Kidney glomerular epithelial cell (primary cell): Measurements from ENCODE around the gene GPC6.

Source experiments
- DNase-seq: peaks from one replicate; lab custom pipeline; 2025; lab: John Stamatoyannopoulos, UW

The GPC6 gene

DNA sequence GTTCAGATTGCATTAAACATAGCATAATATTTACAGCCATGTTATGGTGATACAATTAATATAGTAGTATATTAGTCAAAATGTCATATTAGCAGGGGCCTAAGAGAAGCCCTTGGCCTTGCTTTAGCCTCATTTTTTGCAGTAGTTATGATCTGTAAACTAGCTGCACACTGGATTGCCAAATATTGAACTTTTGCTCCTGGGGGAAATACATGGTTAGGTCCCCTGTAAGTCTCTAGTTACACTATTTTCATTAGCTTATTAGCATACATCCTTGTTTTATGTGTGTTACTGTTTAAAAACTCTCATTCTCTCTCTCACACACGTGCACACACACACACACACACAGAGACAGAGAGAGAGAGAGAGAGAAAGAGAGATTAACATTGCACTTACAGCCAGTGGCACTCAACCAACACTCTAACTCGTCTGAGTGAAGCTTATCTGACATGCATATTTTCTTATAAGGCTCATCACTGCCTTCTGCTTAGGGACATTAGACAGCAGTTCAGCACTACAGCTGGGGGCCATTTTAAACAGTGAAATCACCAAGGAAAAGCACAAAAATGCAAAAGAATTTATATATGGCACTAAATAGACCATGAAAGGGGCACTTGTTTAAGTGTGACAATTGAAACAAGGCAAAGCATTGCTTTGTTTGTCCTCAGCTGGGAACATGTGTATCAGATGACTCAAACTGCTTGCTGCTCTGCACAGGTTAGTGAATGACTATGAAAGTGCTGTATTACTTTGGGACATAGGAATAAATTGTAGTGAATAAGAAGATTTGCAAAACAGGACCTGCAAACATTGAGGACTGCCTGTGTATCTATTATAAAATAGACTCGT, 278.7 kb downstream of the GPC6 start:
- DNase-seq: no peak

DNA sequence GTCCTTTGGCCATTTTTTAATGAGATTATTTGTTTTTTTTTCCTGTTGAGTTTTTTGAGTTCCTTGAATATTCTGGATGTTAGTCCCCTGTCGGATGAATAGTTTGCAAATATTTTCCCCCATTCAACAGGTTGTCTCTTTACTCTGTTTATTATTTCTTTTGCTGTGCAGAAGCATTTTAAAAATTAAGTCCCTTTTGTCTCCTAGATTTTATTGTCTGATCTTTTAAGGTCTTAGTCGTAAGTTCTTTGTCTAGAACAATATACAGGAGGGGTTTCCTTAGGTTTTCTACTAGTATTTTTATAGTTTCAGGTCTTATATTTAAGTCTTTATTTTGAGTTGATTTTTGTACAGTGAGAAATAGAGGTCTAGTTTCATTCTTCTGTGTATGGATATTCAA, 284.4 kb downstream of the GPC6 start:
- DNase-seq: no peak

DNA sequence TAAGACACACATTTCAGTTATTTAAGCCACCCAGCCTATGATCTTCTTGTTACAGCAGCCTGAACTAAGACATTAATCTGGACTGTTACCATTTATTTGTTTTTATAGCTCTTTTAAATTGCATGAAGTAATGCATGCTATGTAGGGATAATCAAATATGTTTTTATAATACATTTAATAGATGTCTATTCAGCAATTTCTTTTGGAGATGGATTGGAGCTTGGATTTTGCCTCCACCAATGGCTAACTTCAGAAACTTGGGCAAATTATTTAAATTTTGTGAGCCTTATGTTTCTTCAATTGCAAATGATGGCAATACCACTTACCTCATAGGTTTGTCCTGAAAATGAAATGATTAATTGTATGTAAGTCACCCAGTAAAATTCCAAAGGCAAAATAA, 288.7 kb downstream of the GPC6 start:
- DNase-seq: no peak

GRCh38 chr13:93517658-93518057, 291.1 kb downstream of the GPC6 start:
- no peak for DNase-seq

DNA sequence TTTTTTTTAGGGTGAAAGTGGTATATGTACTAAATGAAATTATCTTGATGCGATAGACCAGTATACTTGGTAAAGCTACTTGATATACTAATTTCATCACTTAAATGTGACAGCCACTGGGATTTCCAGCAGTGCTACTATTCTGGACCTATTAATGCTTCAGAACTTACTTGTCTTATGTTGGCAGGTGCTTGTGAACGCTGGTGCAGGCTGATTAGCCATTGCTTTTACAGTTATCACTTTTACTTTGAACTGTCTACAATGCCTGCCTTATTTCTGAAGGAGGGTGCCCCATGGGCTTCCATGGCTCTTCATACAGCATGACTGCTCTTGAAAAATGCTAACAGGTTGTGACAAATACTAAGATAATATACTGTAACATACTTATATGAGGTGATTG, 294.7 kb downstream of the GPC6 start:
- DNase-seq: no peak

DNA sequence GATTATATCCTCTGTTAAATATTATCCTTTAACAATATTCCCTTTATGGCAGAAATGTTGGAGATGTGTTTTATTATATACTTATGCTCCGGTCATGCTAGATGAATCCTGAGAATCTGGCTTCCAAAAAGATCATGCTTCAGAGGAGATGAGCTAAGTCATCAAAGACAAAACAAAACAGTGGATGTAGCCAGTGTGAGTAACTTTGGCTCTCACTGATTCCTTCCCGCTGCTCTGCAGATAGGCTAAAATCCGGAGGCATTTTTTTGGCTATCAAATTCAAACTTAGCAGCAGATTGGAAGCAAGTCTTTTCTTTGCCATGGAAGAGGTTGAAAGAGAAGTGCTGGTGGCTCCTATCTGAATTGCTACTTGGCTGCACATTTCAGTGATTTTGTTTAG, 295.9 kb downstream of the GPC6 start:
- peak; percentile 61 for DNase-seq

GRCh38 chr13:93525087-93525486, 298.5 kb downstream of the GPC6 start:
- no peak for DNase-seq

- no peak for DNase-seq
Measured at GRCh38 chr13:93527748-93528297, 301.2 kb downstream of the GPC6 start.

GRCh38 chr13:93529961-93530360, 303.4 kb downstream of the GPC6 start:
- DNase-seq: no peak

DNA sequence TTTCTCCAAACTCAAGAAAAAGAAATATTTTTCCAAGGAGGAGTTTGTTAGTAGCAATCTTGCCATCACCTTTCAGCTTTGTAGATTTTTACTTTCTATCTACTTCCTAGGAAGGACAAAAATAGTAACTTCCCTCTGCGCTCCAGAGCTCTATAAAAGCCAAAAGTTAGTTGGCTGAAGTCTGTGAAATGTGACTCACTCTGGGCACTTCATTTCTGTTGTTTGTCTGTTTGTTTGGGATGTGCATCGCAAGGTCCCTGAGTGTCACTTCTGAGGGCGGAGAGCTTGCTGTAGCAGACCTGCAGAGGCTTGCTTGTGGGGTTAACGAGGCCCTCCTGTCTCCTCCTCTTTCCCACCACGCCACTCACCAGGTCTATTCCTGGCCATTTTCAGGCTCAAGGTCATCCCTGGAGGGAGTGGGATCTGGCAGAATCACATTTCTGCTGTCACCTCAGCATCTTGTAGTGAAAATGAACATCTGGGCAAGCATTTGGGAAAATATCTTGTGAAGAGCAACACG, 307.6 kb downstream of the GPC6 start:
- DNase-seq: no peak

GRCh38 chr13:93535251-93535650, 308.6 kb downstream of the GPC6 start:
- peak; percentile 4 for DNase-seq

DNA sequence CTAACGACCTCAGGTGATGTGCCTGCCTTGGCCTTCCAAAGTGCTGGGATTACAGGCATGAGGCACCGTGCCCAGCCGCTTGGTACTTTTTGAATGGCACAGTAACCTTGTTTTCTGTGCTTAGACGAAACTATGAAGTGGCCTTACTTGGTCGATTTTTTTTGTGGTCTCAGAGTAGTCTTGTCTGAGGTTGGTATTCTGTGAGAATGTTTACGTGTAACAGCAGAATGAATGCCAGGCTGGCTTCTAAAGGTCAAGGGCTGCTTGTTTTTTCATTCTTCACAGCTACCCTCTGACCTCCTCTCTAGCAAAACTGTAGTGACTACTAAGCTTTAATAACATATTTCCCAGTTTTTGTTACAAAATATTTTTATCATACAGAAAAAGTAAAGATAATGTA, 313.3 kb downstream of the GPC6 start:
- no peak for DNase-seq

GRCh38 chr13:93547886-93548285, 321.3 kb downstream of the GPC6 start:
- peak; percentile 78 for DNase-seq

GRCh38 chr13:93549326-93550005, 322.9 kb downstream of the GPC6 start:
- DNase-seq: peak; percentile 13

- DNase-seq: no peak
Measured at GRCh38 chr13:93550236-93550635, 323.6 kb downstream of the GPC6 start.

GRCh38 chr13:93552596-93552995, 326.0 kb downstream of the GPC6 start:
- no peak for DNase-seq

GRCh38 chr13:93554514-93554913, 327.9 kb downstream of the GPC6 start:
- no peak for DNase-seq

DNA sequence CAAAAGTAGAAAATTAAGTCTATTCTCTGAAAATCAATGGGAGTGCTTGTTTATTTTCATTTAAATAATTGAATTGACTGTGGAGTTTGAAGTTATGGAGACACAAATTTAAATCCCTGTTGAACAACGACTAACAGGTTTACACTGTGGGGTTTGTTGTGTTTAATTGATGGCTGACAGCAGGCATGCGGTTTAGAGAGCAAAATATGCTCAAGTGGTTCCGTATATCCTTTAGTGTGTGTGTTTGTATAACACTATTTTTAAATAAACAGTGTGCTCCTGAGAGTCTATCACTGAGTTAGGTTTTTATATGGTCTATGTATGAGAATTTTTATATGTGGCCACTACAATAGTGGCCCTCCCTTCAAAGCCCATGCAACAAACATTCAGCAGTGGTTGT, 332.0 kb downstream of the GPC6 start:
- peak; percentile 14 for DNase-seq

DNA sequence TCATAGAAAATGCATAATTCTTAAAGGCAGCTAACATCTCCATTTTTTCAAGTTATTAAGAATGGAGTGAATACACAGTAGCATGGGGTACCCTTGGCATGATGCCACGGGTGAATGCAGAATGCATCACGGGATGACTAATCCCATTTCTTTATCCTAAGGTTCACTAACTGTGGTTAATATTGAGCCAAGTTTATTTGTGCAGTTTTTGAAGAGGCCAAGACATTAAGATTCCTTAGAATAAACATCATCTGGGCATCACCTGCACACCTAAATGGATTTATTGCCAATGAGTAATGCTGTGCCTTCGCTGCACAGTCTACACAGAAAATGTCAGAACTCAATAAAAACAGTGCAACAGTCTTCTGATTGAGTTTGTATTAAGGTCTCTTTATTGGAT, 333.1 kb downstream of the GPC6 start:
- peak; percentile 95 for DNase-seq

DNA sequence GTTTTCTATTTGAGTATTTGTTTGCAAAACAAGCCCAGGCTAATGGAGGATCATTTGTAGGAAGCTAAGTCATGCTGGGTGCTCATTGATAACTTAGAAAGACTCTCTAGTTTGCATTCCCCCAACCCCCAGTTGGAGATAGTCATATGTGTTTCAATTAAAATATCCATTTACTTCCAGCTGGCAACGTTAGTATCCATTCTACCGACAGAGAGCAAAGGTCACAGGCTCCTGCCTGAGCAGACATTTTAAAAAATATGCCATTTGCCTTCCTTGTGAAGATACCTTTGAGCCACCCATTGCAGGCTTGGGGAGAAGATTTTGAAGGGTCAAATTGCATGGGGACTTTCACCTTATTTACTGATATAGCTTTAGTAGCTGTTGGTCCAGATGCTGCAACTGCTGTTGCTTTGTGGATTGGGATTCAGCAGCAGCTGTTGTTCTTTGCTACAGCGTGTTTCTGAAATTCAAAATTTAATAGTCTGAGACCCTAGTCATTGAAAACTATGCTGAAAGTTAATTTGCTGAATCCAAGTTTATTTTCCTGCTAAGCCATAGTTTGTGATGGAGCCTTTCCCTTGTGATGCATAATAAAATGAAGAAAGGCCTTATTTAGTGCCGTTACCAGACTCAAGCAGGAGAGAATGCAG, 335.1 kb downstream of the GPC6 start:
- no peak for DNase-seq

DNA sequence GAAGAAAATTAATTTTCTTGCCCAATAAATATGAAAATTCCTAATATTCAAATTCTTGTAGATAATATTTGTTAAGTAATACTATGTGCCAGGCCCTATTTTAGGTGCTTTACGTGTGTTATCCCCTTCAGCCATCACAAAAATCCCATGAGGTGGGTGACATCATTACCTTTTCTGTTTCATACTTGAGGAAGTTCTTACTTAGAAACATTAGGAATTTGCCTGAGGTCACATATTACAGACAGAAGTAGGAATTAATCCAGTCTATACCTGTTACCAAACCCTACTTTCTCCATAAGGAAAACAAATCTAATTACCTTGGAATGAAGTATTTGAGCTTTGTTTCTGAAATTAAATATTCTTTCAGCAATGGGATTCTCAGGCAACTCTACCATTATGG, 336.1 kb downstream of the GPC6 start:
- DNase-seq: no peak

DNA sequence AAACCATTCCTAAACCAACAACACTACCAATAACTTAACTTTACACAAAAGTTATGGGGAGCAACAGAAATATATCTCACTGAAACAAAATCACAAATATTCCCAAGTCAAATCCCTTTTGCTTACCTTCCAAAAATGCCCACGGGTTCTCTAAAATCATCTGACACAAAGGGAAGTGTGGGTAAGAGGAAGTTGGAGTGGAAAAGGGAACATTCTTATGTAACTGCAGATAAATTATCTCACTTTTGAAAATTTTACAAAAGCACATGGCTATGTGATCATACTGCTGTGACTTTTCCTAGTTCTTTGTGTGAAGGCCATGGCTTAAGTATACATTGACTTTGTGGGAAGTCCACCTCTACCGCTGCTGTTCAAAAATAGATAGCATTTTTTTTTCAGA, 350.5 kb downstream of the GPC6 start:
- no peak for DNase-seq

GRCh38 chr13:93589788-93590187, 363.2 kb downstream of the GPC6 start:
- DNase-seq: no peak
